Activated T-cell treated with anti-CD3 and anti-CD28 coated beads, Interleukin-2, amount 50 U/mL, for 4 hours (primary cell): ENCODE measurements around the gene LHFPL6. TPM values are rescaled to one million over a fixed set of nuclear protein-coding genes. Genes with fewer than 3 reads are reported as not detected.

ENCODE experiments used
- ATAC-seq, 2 donors: fragments of 200-7000 bp; cut with Tn5 transposase; one replicate each; pipeline ENCODE4 v1.10.0; 2021
- DNase-seq: peaks from one replicate; pipeline ENCODE4 v3.0.0-alpha.2; 2020
- H3K27me3 Mint-ChIP-seq: one replicate; pipeline ENCODE4 v1.8.0; 2021; ENCODE audit warnings: low read depth, mixed read lengths
- H3K36me3 Mint-ChIP-seq: one replicate; pipeline ENCODE4 v1.8.0; 2022; ENCODE audit warnings: mixed read lengths; ENCODE audit not compliant: insufficient read depth
- H3K4me1 Mint-ChIP-seq: one replicate; pipeline ENCODE4 v1.8.0; 2021; ENCODE audit warnings: low read depth, mixed read lengths
- H3K4me3 Mint-ChIP-seq: one replicate; pipeline ENCODE4 v1.8.0; 2021; ENCODE audit warnings: mild to moderate bottlenecking, moderate library complexity, mixed read lengths
- H3K9me3 Mint-ChIP-seq: one replicate; pipeline ENCODE4 v1.8.0; 2021; ENCODE audit warnings: mixed read lengths
- total RNA-seq, 3 donors: library from RNA; stranded (reverse); gene quantifications; one replicate each; pipeline ENCODE4 v1.2.1, GENCODE V29; 2021

LHFPL6 gene
- total RNA-seq, 3 donors from 2014 or later = 1.0 to 4.3 (median 4.3) TPM

- no peaks in the 10 kb centered on the region for H3K27me3 Mint-ChIP-seq
- no peaks in the 10 kb centered on the region for H3K4me1 Mint-ChIP-seq
- no peaks in the 10 kb centered on the region for H3K9me3 Mint-ChIP-seq
- DNase-seq = no peak
- H3K4me3 Mint-ChIP-seq = no peak overlapping the region
- H3K36me3 Mint-ChIP-seq = no peaks in the 10 kb centered on the region
- no peak for ATAC-seq
These were observed 99.9 kb downstream of the LHFPL6 start for GRCh38 chr13:39503048-39503447.

GRCh38 chr13:39501702-39502324, 101.2 kb downstream of the LHFPL6 start:
- ATAC-seq (no peak), DNase-seq (no peak)
- Mint-ChIP-seq H3K9me3 (no peaks in the 10 kb centered on the region), H3K4me1 (no peaks in the 10 kb centered on the region), H3K36me3 (no peaks in the 10 kb centered on the region), H3K4me3 (no peak overlapping the region), H3K27me3 (no peaks in the 10 kb centered on the region)

GRCh38 chr13:39499604-39500003, 103.4 kb downstream of the LHFPL6 start:
- H3K36me3 Mint-ChIP-seq = no peaks in the 10 kb centered on the region
- H3K9me3 Mint-ChIP-seq = no peaks in the 10 kb centered on the region
- no peak for ATAC-seq
- peaks cover 3% of the 10 kb centered on the region for H3K27me3 Mint-ChIP-seq
- no peak for DNase-seq
- H3K4me1 Mint-ChIP-seq = no peaks in the 10 kb centered on the region
- H3K4me3 Mint-ChIP-seq = no peak overlapping the region

- Mint-ChIP-seq H3K36me3 (no peaks in the 10 kb centered on the region), H3K4me1 (no peaks in the 10 kb centered on the region), H3K4me3 (no peak overlapping the region), H3K9me3 (no peaks in the 10 kb centered on the region), H3K27me3 (peaks cover 3% of the 10 kb centered on the region)
- DNase-seq (no peak), ATAC-seq (no peak)
These were observed 104.4 kb downstream of the LHFPL6 start for GRCh38 chr13:39498471-39499114.

GRCh38 chr13:39496506-39496905, 106.5 kb downstream of the LHFPL6 start:
- Mint-ChIP-seq H3K4me3 (no peak overlapping the region), H3K4me1 (no peaks in the 10 kb centered on the region), H3K27me3 (peaks cover 3% of the 10 kb centered on the region), H3K36me3 (no peaks in the 10 kb centered on the region), H3K9me3 (no peaks in the 10 kb centered on the region)
- no peak for DNase-seq
- ATAC-seq = no peak

- Mint-ChIP-seq H3K9me3 (no peaks in the 10 kb centered on the region), H3K36me3 (no peaks in the 10 kb centered on the region), H3K4me3 (no peak overlapping the region), H3K27me3 (peaks cover 3% of the 10 kb centered on the region), H3K4me1 (no peaks in the 10 kb centered on the region)
- ATAC-seq = no peak
- DNase-seq = no peak
These were observed 108.4 kb downstream of the LHFPL6 start for GRCh38 chr13:39494633-39495032.

- Mint-ChIP-seq H3K4me1 (no peaks in the 10 kb centered on the region), H3K36me3 (no peaks in the 10 kb centered on the region), H3K4me3 (no peak overlapping the region), H3K9me3 (no peaks in the 10 kb centered on the region), H3K27me3 (peaks cover 3% of the 10 kb centered on the region)
- DNase-seq = no peak
- ATAC-seq = no peak
These were observed 109.0 kb downstream of the LHFPL6 start for GRCh38 chr13:39494006-39494405.

- no peak for ATAC-seq
- DNase-seq = no peak
- H3K27me3 Mint-ChIP-seq = peaks cover 3% of the 10 kb centered on the region
- H3K4me3 Mint-ChIP-seq = no peak overlapping the region
- no peaks in the 10 kb centered on the region for H3K4me1 Mint-ChIP-seq
- H3K9me3 Mint-ChIP-seq = no peaks in the 10 kb centered on the region
- no peaks in the 10 kb centered on the region for H3K36me3 Mint-ChIP-seq
These were observed 112.9 kb downstream of the LHFPL6 start for GRCh38 chr13:39490136-39490535.

- DNase-seq = no peak
- no peaks in the 10 kb centered on the region for H3K36me3 Mint-ChIP-seq
- H3K4me1 Mint-ChIP-seq = no peaks in the 10 kb centered on the region
- H3K27me3 Mint-ChIP-seq = peaks cover 4% of the 10 kb centered on the region
- H3K4me3 Mint-ChIP-seq = no peak overlapping the region
- no peaks in the 10 kb centered on the region for H3K9me3 Mint-ChIP-seq
- ATAC-seq = no peak
These were observed 116.2 kb downstream of the LHFPL6 start for GRCh38 chr13:39486758-39487157.

- Mint-ChIP-seq H3K27me3 (peaks cover 4% of the 10 kb centered on the region), H3K4me3 (no peak overlapping the region), H3K36me3 (no peaks in the 10 kb centered on the region), H3K9me3 (no peaks in the 10 kb centered on the region), H3K4me1 (no peaks in the 10 kb centered on the region)
- ATAC-seq = no peak
- no peak for DNase-seq
These were observed 117.7 kb downstream of the LHFPL6 start for GRCh38 chr13:39485314-39485700.

GRCh38 chr13:39484506-39485313, 118.3 kb downstream of the LHFPL6 start:
- DNase-seq (no peak), ATAC-seq (no peak)
- Mint-ChIP-seq H3K36me3 (no peaks in the 10 kb centered on the region), H3K9me3 (no peaks in the 10 kb centered on the region), H3K27me3 (peaks cover 4% of the 10 kb centered on the region), H3K4me1 (no peaks in the 10 kb centered on the region), H3K4me3 (no peak overlapping the region)

GRCh38 chr13:39483326-39483725, 119.7 kb downstream of the LHFPL6 start:
- DNase-seq (no peak), ATAC-seq (no peak)
- peaks cover 4% of the 10 kb centered on the region for H3K27me3 Mint-ChIP-seq
- H3K36me3 Mint-ChIP-seq = no peaks in the 10 kb centered on the region
- no peak overlapping the region for H3K4me3 Mint-ChIP-seq
- no peaks in the 10 kb centered on the region for H3K9me3 Mint-ChIP-seq
- H3K4me1 Mint-ChIP-seq = no peaks in the 10 kb centered on the region

- ATAC-seq = no peak
These were observed 121.5 kb downstream of the LHFPL6 start for GRCh38 chr13:39481491-39481890.

GRCh38 chr13:39474600-39474999, 128.4 kb downstream of the LHFPL6 start:
- Mint-ChIP-seq H3K9me3 (no peaks in the 10 kb centered on the region), H3K4me1 (no peaks in the 10 kb centered on the region), H3K27me3 (peaks cover 7% of the 10 kb centered on the region), H3K4me3 (no peak overlapping the region), H3K36me3 (no peaks in the 10 kb centered on the region)
- DNase-seq (no peak), ATAC-seq (no peak)

More at GRCh38 chr13:39481491-39481890, 121.5 kb downstream of the LHFPL6 start:
- Mint-ChIP-seq H3K4me3 (no peak overlapping the region), H3K4me1 (no peaks in the 10 kb centered on the region), H3K36me3 (no peaks in the 10 kb centered on the region), H3K27me3 (peaks cover 4% of the 10 kb centered on the region), H3K9me3 (no peaks in the 10 kb centered on the region)
- DNase-seq = no peak

- H3K9me3 Mint-ChIP-seq = no peaks in the 10 kb centered on the region
- ATAC-seq (no peak), DNase-seq (no peak)
- H3K27me3 Mint-ChIP-seq = peaks cover 12% of the 10 kb centered on the region
- H3K4me1 Mint-ChIP-seq = no peaks in the 10 kb centered on the region
- H3K36me3 Mint-ChIP-seq = no peaks in the 10 kb centered on the region
- no peak overlapping the region for H3K4me3 Mint-ChIP-seq
These were observed 133.3 kb downstream of the LHFPL6 start for GRCh38 chr13:39469676-39470075.
